GM19397 (cell line): ENCODE results near the gene STAU1.
"Not testable (repeated sequence)": the region's sequence is repeated elsewhere in the genome, so short reads cannot be mapped to it uniquely, and the experiment has no call there.

Experiments
- ATAC-seq: cut with Tn5 transposase; IDR thresholded peaks from one replicate; pipeline ENCODE4 v1.9.1; 2021; ENCODE audit warnings: mild to moderate bottlenecking, moderate library complexity; ENCODE audit not compliant: unreplicated experiment

The STAU1 gene

GRCh38 chr20:49207076-49207475, 18.9 kb upstream of the STAU1 start:
- no peak for ATAC-seq

- no peak for ATAC-seq
These were observed 15.6 kb upstream of the STAU1 start for GRCh38 chr20:49203746-49204145.

GRCh38 chr20:49203011-49203410, 14.9 kb upstream of the STAU1 start:
- ATAC-seq = no peak

GRCh38 chr20:49199729-49200293, 11.7 kb upstream of the STAU1 start:
- ATAC-seq = no peak

- not testable (repeated sequence) for ATAC-seq
These were observed 4.9 kb upstream of the STAU1 start for GRCh38 chr20:49192944-49193518.

GRCh38 chr20:49187330-49187850, 744 bp downstream of the STAU1 start:
- no peak for ATAC-seq

- ATAC-seq = no peak
These were observed 1.4 kb downstream of the STAU1 start for GRCh38 chr20:49186535-49187329.

- no peak for ATAC-seq
These were observed 2.9 kb downstream of the STAU1 start for GRCh38 chr20:49185071-49185761.

GRCh38 chr20:49184691-49185070, 3.5 kb downstream of the STAU1 start:
- ATAC-seq = no peak

GRCh38 chr20:49184084-49184501, 4.0 kb downstream of the STAU1 start:
- ATAC-seq = not testable (repeated sequence)

- no peak for ATAC-seq
These were observed 4.7 kb downstream of the STAU1 start for GRCh38 chr20:49183444-49183843.

- no peak for ATAC-seq
These were observed 6.8 kb downstream of the STAU1 start for GRCh38 chr20:49181265-49181877.

GRCh38 chr20:49179368-49180277, 8.5 kb downstream of the STAU1 start:
- ATAC-seq = no peak

GRCh38 chr20:49174183-49174582, 14.0 kb downstream of the STAU1 start:
- ATAC-seq = no peak

- ATAC-seq = no peak
These were observed 15.7 kb downstream of the STAU1 start for GRCh38 chr20:49172413-49172812.

GRCh38 chr20:49171909-49172308, 16.2 kb downstream of the STAU1 start:
- no peak for ATAC-seq

GRCh38 chr20:49170714-49171113, 17.4 kb downstream of the STAU1 start:
- ATAC-seq = no peak

GRCh38 chr20:49169547-49169946, 18.6 kb downstream of the STAU1 start:
- no peak for ATAC-seq

- ATAC-seq = not testable (repeated sequence)
These were observed 19.3 kb downstream of the STAU1 start for GRCh38 chr20:49168864-49169263.
